Measurements from ENCODE around the gene SARS2.
"Not testable (repeated sequence)": the region's sequence is repeated elsewhere in the genome, so short reads cannot be mapped to it uniquely, and the experiment has no call there.

SARS2 gene

DNA sequence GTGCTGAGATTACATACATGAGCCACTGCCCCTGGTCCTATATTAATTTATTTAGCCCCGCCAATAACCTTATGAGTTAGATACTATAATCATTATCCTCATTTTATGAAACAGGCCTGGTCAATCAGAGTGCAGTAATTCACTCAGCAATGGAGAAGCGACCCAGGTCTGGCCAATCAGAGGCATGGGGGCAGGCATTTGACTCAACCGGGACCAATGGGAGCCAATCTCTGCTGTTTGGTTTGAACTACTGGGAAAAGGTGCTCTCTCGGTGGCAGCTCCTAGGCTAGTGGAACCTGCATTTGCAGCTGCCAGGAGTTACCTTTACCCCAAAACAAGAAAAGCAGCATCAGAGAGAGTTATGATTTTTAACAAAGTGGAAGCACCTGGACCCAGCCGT, 37.7 kb downstream of the SARS2 start:
- DNase-seq (ENCODE audit: low read depth, low spot score) = no peak

GRCh38 chr19:38891771-38892170, 38.8 kb downstream of the SARS2 start:
- no peak for DNase-seq (ENCODE audit: low read depth, low spot score)

GRCh38 chr19:38890686-38891085, 39.9 kb downstream of the SARS2 start:
- no peak for DNase-seq (ENCODE audit: low read depth, low spot score)

DNA sequence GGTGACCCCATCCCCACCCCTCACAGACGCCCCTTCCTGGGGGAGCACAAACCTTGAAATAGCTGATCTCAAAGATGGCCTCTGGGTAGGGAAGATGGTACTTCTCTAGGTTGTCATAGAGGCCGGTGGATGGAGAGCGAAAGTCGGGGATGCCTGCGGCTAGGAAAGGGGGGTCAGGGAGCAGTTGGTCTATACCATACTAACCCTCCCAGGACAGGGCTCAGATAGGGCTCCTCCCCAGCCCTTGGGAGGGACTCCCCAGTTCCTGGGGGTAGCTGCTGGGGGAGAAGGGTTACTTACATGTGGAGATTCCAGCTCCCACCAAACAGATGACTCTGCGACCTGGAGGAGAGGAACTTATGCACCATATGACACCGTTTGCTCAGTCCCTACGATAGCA, 40.8 kb downstream of the SARS2 start:
- DNase-seq (ENCODE audit: low read depth, low spot score) = no peak

- no peak for DNase-seq (ENCODE audit: low read depth, low spot score)
These were observed 41.7 kb downstream of the SARS2 start for GRCh38 chr19:38888876-38889275.

DNA sequence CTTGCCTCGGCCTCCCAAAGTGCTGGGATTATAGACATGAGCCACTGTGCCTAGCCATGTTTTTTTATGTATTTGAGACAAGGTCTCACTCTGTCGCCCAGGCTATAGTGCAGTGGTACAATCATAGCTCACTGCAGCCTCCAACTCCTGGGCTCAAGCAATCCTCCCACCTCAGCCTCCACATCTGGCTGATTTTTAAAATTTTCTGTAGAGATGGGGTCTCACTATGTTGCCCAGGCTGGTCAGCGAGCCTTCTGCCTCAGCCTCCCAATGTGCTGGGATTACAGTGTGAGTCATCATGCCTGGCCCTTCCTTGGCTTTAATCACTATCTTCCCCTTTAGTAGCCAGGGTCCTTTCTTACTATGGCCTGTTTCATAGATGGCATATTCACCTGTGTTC, 45.9 kb downstream of the SARS2 start:
- DNase-seq (ENCODE audit: low read depth, low spot score) = not testable (repeated sequence)

- no peak for DNase-seq (ENCODE audit: low read depth, low spot score)
These were observed 47.3 kb downstream of the SARS2 start for GRCh38 chr19:38883286-38883685.

DNA sequence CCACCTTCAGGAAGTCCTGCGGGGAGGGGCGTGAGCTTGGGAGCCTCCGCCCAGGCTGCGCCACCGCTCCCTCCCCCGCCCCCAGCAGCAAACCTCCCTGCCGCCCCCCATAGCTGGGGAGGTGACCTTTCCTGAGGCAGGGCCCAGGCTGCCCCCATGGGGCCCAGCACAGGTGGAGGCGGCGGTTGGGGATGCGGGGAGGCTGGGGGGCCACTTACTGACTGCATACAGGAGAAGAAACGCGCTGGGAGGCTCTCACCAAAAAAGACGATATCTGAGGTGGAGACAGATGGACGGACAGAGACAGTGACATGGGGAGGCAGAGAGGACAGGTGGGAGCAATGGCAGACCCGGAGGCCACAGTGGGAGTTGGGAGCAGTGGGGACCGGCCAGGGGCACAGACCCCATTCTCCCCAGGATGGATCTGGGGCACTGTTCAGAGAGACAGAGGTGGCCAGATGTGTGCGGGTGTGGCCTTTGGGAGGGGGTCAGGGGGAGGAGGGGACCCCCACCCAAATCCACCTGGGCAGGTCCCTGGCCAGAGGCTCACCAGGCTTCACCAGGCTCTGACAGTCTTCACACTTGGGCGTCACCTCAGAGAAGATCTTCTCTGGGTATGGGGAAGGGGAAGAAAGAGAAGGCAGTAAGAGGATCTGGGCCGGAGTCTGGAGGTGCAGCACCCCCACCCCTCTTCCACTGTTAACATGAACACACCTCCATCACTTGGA, 49.5 kb downstream of the SARS2 start:
- DNase-seq (ENCODE audit: low read depth, low spot score) = no peak

- DNase-seq (ENCODE audit: low read depth, low spot score) = no peak
These were observed 50.3 kb downstream of the SARS2 start for GRCh38 chr19:38880076-38880881.

- DNase-seq (ENCODE audit: low read depth, low spot score) = no peak
These were observed 51.2 kb downstream of the SARS2 start for GRCh38 chr19:38879400-38879751.

DNA sequence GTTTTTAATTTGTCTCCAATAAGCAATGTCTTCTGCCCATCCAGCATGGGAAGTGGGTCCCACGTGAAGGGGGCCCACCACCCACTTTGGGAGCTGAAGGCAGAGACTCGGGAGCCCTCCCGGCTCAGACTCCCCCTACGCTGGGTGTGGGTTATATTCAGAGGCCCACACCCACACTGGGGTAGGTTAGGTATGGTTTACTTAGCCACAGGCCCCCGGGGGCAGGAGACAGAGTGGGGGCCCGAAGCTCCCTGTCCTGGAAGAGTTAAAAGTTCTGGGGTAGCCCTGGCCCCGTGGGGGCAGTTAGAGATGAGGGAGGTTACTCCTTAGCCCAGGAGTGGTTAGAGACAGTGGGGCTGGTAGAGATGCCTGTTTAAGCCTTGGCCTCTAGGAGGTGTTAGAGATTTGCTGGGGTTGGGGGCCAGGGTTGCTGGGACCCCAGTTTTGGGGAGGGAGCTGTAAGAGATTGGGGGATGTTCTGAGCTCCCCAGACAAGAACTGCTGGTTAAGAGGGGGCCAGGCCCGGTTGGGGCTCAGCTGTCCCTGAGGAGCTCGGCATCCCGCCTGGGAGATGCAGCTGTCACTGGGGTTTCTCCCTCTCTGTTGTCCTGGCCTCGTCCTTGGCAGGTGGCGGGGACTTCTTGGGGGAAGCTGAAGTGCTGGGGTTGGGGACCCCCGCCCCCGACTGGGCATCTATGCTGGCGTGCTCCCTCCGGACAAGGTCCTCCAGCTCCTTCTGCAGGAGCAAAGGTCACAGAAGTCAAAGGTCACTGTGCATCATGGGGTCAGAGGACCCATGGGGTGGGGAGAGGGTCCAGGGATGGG, 51.8 kb downstream of the SARS2 start:
- DNase-seq (ENCODE audit: low read depth, low spot score) = no peak

- no peak for DNase-seq (ENCODE audit: low read depth, low spot score)
These were observed 52.6 kb downstream of the SARS2 start, which contains the start of gene RINL for GRCh38 chr19:38877781-38878574. Gene RINL, minus strand, starts transcription at chr19:38878275. Its CDS starts 1,533 bp downstream, at chr19:38876742.

DNA sequence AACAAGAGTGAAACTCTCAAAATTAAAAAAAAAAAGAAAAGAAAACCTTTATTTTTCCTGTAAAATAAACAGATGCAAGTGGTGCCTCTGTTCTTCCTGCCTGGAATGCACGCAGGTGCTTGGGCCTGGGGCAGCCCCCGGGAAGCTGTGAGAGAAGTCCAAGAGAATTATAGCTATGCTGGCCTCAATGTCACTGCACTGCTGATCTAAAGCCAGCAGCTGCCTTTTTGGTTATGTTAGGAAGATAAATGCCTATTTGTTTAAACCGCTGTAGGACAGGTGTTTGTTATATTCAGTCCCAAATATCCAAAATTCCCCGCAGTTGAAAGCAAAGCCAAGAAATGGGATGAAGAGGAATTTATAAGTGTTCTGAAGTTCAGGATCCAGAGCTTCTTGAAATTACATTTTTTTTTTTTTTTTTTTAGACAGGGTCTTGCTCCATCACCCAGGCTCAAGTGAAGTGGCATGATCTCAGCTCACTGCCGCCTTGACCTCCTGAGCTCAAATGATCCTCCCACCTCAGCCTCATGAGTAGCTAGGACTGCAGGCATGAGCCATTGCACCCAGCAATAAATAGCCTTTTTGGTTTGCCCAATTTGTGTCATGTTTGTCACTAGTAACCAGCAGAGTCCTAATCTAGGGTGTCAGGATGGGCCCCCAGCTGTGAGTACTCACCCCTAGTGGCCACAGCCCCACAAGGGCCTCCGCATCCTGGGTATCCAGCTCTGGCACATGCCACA, 54.7 kb downstream of the SARS2 start:
- no peak for DNase-seq (ENCODE audit: low read depth, low spot score)

- DNase-seq (ENCODE audit: low read depth, low spot score) = not testable (repeated sequence)
These were observed 57.2 kb downstream of the SARS2 start for GRCh38 chr19:38873400-38873799.

DNA sequence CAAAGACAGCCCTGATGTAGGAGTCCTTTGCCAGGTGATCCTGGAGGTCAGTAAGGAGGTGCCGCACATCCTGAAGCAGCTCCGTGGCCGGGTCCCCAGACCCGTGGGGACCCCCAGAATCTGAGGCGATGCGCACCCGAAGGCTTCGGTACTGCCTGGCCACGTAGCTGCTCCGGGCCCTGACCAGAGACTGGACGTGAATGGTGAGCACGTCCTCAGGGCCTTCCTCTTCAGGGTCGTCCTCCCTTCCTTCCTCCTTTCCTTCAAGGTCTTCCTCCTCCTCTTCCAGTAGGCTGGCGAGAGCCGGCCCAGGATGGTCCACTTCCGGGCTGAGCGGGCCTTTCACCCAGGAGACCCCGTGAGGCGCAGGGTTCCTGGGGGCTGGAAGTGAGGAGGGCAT, 60.0 kb downstream of the SARS2 start:
- no peak for DNase-seq (ENCODE audit: low read depth, low spot score)

- DNase-seq (ENCODE audit: low read depth, low spot score) = peak; percentile 80
These were observed 60.5 kb downstream of the SARS2 start for GRCh38 chr19:38869836-38870607.

- DNase-seq (ENCODE audit: low read depth, low spot score) = no peak
These were observed 61.3 kb downstream of the SARS2 start for GRCh38 chr19:38869160-38869835.

GRCh38 chr19:38868551-38868950, 62.0 kb downstream of the SARS2 start:
- DNase-seq (ENCODE audit: low read depth, low spot score) = no peak

DNA sequence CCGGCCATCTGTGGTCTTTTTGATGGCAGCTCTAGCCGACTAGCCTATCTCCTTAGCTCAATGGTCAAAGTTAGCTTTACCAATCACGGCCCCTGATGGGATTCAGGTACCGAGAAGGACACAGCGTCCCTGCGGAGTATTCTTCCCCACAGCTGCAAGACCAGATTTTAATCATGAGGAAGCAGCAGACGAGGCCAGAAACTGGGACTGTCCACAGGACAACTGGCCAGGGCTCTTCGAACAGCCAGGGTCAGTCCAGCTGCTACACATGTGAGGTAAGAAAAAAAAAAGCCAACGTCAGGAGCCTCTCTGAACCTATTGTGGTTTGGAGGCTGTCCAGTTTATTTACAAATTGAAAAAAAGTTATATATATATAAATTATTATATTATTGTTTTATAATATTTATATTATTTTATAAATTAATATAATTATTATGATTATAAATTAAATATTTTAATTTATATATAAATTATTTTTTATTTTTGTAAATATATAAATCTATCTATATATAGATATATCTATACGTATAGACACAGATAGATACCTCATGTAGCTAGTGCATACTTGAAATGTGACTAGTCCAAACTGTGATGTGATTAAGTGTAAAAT, 63.3 kb downstream of the SARS2 start:
- no peak for DNase-seq (ENCODE audit: low read depth, low spot score)

All from astrocyte of the hippocampus (primary cell).